Measurements from ENCODE around the gene VPS8. TPM values are rescaled to one million over a fixed set of nuclear protein-coding genes. Genes with fewer than 3 reads are reported as not detected.

The VPS8 gene
- total RNA-seq, 1 donor = 95.2 TPM

- Histone ChIP-seq H4K20me1 (ENCODE audit: insufficient read depth, low read length) (no peaks in the 10 kb centered on the region), H3K27me3 (ENCODE audit: insufficient read depth, low read length) (no peaks in the 10 kb centered on the region), H3K36me3 (ENCODE audit: insufficient read depth, low read length) (no peaks in the 10 kb centered on the region), H3K4me2 (ENCODE audit: insufficient read depth, low read length) (no peak overlapping the region), H2AFZ (ENCODE audit: low read length) (peak overlapping the region; percentile 17), H3K4me3 (ENCODE audit: insufficient read depth, low read length) (no peak overlapping the region), H3K79me2 (ENCODE audit: insufficient read depth, low read length) (no peaks in the 10 kb centered on the region), H3K27ac (ENCODE audit: low read depth, low read length) (no peak overlapping the region), H3K4me1 (ENCODE audit: insufficient read depth, low read length) (peaks cover 41% of the 10 kb centered on the region), H3K9me3 (ENCODE audit: low read depth, low read length) (no peaks in the 10 kb centered on the region)
- TF ChIP-seq, protein P1, sequence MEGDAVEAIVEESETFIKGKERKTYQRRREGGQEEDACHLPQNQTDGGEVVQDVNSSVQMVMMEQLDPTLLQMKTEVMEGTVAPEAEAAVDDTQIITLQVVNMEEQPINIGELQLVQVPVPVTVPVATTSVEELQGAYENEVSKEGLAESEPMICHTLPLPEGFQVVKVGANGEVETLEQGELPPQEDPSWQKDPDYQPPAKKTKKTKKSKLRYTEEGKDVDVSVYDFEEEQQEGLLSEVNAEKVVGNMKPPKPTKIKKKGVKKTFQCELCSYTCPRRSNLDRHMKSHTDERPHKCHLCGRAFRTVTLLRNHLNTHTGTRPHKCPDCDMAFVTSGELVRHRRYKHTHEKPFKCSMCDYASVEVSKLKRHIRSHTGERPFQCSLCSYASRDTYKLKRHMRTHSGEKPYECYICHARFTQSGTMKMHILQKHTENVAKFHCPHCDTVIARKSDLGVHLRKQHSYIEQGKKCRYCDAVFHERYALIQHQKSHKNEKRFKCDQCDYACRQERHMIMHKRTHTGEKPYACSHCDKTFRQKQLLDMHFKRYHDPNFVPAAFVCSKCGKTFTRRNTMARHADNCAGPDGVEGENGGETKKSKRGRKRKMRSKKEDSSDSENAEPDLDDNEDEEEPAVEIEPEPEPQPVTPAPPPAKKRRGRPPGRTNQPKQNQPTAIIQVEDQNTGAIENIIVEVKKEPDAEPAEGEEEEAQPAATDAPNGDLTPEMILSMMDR (IDR thresholded peaks at IDR 0.05; ENCODE audit: extremely low read depth, low read depth, low read length) = no peak
- peak; percentile 89 for DNase-seq (ENCODE audit: insufficient read length, low spot score, missing footprints)
These were observed 30.9 kb upstream of the VPS8 start for GRCh38 chr3:184780981-184781515.

DNA sequence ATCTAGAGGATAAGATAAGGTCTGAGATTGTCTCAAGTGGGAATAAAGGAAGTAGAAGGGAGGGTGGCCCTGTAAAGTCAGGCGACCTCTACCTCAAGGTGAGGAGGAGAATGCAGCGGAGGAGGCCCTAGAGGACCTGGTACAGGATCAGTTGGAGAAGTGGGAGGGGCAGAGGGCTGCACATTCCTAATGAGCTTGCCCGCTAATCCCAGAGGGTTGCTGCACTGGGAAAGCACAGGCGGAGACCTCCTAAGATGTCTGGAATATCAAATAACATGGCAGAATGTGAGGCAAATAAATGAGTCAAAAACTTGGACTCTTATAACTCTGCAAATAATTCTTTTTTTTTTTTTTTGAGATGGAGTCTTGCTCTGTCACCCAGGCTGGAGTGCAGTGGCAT, 30.2 kb upstream of the VPS8 start:
- Histone ChIP-seq H2AFZ (ENCODE audit: low read length) (peak overlapping the region; percentile 9), H3K36me3 (ENCODE audit: insufficient read depth, low read length) (no peaks in the 10 kb centered on the region), H3K4me1 (ENCODE audit: insufficient read depth, low read length) (peaks cover 48% of the 10 kb centered on the region), H3K79me2 (ENCODE audit: insufficient read depth, low read length) (no peaks in the 10 kb centered on the region), H3K4me2 (ENCODE audit: insufficient read depth, low read length) (no peak overlapping the region), H4K20me1 (ENCODE audit: insufficient read depth, low read length) (no peaks in the 10 kb centered on the region), H3K27me3 (ENCODE audit: insufficient read depth, low read length) (no peaks in the 10 kb centered on the region), H3K27ac (ENCODE audit: low read depth, low read length) (no peak overlapping the region), H3K4me3 (ENCODE audit: insufficient read depth, low read length) (no peak overlapping the region), H3K9me3 (ENCODE audit: low read depth, low read length) (no peaks in the 10 kb centered on the region)
- TF ChIP-seq, protein P1 (IDR thresholded peaks at IDR 0.05; ENCODE audit: extremely low read depth, low read depth, low read length) = no peak
- peak; percentile 79 for DNase-seq (ENCODE audit: insufficient read length, low spot score, missing footprints)

GRCh38 chr3:184783319-184783718, 28.6 kb upstream of the VPS8 start:
- DNase-seq (ENCODE audit: insufficient read length, low spot score, missing footprints) = peak; percentile 76

DNA sequence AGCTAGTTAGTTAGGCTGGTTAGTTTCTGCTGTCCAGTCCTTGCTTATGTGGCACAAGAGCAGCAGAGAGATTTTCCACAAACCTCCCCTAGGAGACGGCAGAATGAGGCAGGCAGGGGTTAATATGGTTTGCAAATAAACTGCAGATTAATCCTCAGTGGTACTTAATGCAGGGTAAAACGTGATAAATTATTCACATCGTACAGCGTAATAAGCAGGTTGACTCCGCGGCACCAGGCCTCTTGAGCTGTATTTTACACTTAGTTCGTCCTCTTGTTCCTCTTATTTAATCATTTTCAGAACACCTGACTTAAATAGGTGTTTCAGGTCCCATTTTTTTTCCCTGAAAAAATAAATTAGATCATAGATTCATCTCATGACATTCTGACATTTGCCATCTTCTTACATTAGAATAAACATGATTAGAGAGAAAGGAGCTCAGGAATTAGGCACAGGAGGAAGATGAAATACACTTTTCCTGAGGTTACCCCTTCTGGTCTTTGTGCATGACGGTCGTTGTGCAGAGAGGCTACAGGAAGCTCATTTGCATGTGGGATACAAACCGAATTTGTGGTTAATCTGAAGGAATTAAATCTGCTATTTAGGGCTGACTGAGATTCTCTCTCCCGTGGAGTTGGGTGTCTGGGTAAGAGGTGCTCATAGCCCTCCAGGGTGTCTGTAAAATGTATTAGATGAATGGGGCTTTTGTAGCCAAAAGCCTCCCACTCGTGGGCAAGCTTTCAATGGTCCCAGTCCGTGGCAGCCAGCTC, 27.1 kb upstream of the VPS8 start:
- Histone ChIP-seq H4K20me1 (ENCODE audit: insufficient read depth, low read length) (no peaks in the 10 kb centered on the region), H3K36me3 (ENCODE audit: insufficient read depth, low read length) (no peaks in the 10 kb centered on the region), H3K27me3 (ENCODE audit: insufficient read depth, low read length) (no peaks in the 10 kb centered on the region), H3K4me2 (ENCODE audit: insufficient read depth, low read length) (no peak overlapping the region), H2AFZ (ENCODE audit: low read length) (peak overlapping the region; percentile 17), H3K4me3 (ENCODE audit: insufficient read depth, low read length) (no peak overlapping the region), H3K9me3 (ENCODE audit: low read depth, low read length) (no peaks in the 10 kb centered on the region), H3K4me1 (ENCODE audit: insufficient read depth, low read length) (peaks cover 54% of the 10 kb centered on the region), H3K27ac (ENCODE audit: low read depth, low read length) (peak overlapping the region; percentile 92), H3K79me2 (ENCODE audit: insufficient read depth, low read length) (no peaks in the 10 kb centered on the region)
- TF ChIP-seq, protein P1 (IDR thresholded peaks at IDR 0.05; ENCODE audit: extremely low read depth, low read depth, low read length) = no peak
- DNase-seq (ENCODE audit: insufficient read length, low spot score, missing footprints) = peak; percentile 56

More at GRCh38 chr3:184783319-184783718, 28.6 kb upstream of the VPS8 start:
- peaks cover 49% of the 10 kb centered on the region for H3K4me1 ChIP-seq (ENCODE audit: insufficient read depth, low read length)
- H3K4me2 ChIP-seq (ENCODE audit: insufficient read depth, low read length) = peak overlapping the region; percentile 31
- no peaks in the 10 kb centered on the region for H3K36me3 ChIP-seq (ENCODE audit: insufficient read depth, low read length)
- H3K27me3 ChIP-seq (ENCODE audit: insufficient read depth, low read length) = no peaks in the 10 kb centered on the region
- no peak overlapping the region for H3K4me3 ChIP-seq (ENCODE audit: insufficient read depth, low read length)
- peak overlapping the region; percentile 45 for H3K27ac ChIP-seq (ENCODE audit: low read depth, low read length)
- H4K20me1 ChIP-seq (ENCODE audit: insufficient read depth, low read length) = no peaks in the 10 kb centered on the region
- TF ChIP-seq, protein P1 (IDR thresholded peaks at IDR 0.05; ENCODE audit: extremely low read depth, low read depth, low read length) = no peak
- no peaks in the 10 kb centered on the region for H3K9me3 ChIP-seq (ENCODE audit: low read depth, low read length)
- H2AFZ ChIP-seq (ENCODE audit: low read length) = peak overlapping the region; percentile 76
- H3K79me2 ChIP-seq (ENCODE audit: insufficient read depth, low read length) = no peaks in the 10 kb centered on the region
